HG03565 (cell line): Measurements from ENCODE around the gene MAPKAPK3.
A peak's percentile ranks its signal among the peaks of the same experiment; 100 is the strongest.

Experiments used
- ATAC-seq: cut with Tn5 transposase; IDR thresholded peaks from one replicate; pipeline ENCODE4 v1.9.1; 2021; ENCODE audit warnings: mild to moderate bottlenecking, moderate library complexity; ENCODE audit not compliant: unreplicated experiment

MAPKAPK3 gene

GRCh38 chr3:50607271-50608091 is 9.5 kb upstream of the MAPKAPK3 start:
- ATAC-seq, result no peak

GRCh38 chr3:50608278-50608677 is 8.7 kb upstream of the MAPKAPK3 start:
- ATAC-seq, result no peak

- ATAC-seq, result no peak
These were observed 7.7 kb upstream of the MAPKAPK3 start for GRCh38 chr3:50609071-50609762.

GRCh38 chr3:50609763-50610085 is 7.2 kb upstream of the MAPKAPK3 start:
- ATAC-seq, result no peak

- ATAC-seq, result no peak
These were observed 6.6 kb upstream of the MAPKAPK3 start for GRCh38 chr3:50610181-50610971.

DNA sequence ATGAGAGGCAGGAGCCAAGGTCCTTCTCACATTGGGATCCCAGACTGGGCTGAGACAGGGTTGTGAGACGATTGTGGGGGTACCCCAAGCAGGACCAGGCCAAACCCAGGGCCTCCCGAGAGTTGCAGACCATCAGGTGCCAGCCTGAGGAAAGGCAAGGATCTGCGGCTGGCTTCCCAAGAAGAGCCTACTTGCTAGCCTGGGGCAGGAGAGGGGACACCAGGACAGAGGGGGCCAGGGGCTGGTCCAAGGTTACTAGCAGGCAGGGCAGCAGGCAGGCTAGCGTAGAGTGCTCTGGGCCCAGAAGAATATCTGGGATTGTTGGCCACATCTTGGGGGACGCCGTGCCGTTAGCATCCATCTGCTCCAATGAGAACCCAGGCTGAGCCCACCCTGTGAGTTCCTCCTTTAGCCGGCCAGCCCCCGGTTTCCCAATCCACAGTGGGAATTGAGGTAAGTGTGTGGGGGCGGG is 5.9 kb upstream of the MAPKAPK3 start:
- no peak for ATAC-seq

DNA sequence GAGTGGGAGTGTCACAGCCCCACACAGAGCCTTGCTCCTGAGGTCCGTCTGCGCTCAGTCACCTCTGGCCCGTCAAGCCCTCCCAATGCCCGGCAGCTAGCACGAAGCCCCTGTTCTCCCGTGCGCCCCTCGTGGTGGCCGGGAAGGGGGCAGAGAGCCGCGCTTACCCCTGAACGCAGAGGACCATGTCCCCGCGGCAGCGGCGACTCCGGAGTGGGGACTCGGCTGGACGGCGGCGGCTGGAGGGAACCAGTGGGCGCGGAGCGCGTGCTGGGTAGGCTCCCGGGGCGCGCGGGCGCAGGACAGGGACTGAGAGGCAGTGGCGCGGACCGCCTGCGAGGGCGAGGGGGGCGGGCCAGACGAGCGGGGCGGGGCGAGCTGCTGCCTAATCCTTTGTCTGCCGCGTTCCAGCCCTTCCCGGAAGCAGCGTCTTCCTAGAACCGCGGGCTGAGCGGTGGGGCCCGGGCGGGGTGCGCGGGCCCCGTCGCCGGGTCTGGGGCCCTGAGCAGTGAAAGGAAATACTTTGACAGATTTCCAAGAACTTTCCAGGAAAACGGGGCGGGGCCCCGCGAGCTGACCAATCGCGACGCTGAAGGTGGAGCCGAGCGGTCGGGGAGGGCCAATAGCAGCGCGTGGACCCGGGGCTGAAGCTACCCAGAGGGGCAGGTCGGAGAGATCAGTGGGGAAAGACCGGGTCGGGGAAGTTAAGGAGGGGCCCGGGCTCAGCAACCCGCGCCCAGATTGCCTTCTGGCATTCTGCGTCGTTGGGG is 5.3 kb upstream of the MAPKAPK3 start, which contains the start of gene CISH:
Gene CISH (minus strand): TSS at position 311 of the 770 bp plus-strand sequence. CDS start 124 bp downstream, at position 187.
- ATAC-seq, result peak; percentile 58

DNA sequence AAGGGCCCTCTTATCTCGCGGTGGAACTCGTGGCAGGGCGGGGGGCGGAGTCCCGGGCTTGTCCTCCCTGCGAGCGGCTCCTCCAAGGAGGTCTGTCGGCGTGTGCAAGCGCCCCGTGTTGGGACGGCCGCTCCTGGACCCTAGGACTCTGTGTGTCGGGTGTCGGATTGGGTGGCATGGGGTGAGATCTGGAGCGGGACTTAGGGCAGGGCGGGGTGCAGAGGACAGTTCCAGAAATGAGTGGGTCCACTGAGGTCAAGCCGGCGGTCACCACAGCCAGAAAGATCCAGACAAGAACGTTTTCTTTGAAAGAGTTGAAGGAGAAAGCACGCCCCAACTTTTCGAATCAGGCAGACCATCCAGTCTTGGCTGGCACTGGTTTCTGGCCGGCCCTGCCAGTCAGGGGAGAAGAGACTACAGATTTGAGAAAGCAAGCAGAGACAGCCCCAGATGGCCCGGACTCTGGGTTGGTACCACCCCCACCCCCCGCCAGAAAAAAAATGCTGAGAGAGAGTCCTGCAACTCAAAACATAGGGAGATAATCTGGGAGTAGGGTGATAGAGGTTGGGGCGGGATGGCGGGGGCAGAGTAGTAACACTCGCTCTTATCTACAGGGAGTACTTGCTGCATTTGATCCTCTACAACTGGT is 4.6 kb upstream of the MAPKAPK3 start:
- no peak for ATAC-seq

GRCh38 chr3:50612970-50613846 is 3.7 kb upstream of the MAPKAPK3 start:
- ATAC-seq, result no peak

DNA sequence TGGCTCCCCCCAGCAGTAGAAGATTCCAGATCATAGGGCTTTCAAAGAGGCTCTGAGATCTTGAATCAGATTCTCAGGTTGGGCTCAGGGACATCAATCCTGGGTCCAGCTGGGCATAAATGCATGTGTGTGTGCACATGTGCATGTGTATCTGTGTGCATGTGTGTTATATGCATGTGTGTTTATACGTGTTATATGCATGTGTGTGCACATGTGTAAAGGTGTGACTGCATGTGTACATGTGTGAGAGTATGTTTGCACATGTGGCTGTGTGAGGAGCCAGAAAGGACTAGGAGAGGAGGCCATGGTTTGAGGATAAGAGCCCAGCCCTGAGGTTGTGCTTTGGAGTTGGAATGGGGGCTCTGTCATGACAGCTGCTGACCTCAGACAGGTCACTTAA is 1.8 kb upstream of the MAPKAPK3 start:
- ATAC-seq, result no peak

GRCh38 chr3:50616003-50616769 is 765 bp upstream of the MAPKAPK3 start:
- ATAC-seq, result peak; percentile 31

GRCh38 chr3:50616770-50617095 is 218 bp upstream of the MAPKAPK3 start:
- peak; percentile 65 for ATAC-seq

DNA sequence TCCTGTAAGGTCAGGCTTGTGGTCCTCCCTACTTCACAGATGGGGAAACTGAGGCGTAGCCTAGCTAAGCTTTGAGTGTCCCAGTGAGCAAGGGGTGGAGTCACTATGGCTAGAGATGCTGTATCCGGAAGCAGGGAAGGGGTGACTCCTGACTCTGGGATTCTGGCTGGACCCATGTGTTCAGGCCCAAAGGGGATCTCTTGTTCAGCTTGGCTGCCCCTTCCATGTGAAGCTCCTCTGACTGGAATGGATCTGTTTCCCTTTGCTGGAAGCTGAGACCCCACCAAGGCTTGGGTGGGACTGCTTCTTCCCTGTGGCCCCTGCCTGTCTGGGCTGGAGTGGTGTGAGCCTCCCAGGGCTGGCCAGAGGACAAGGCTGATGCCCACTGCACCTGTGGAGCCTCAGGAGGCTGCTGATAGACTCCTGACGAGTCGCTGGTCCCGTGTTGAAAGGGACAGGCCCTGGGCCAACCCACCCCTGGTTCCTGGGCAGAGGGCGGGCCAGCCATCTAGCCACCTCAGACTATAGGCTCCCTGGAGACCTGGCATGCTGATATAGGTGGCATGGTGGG is 1.0 kb downstream of the MAPKAPK3 start:
- no peak for ATAC-seq

GRCh38 chr3:50620420-50620819 is 3.5 kb downstream of the MAPKAPK3 start:
- ATAC-seq, result no peak

GRCh38 chr3:50620820-50621219 is 3.9 kb downstream of the MAPKAPK3 start:
- no peak for ATAC-seq

DNA sequence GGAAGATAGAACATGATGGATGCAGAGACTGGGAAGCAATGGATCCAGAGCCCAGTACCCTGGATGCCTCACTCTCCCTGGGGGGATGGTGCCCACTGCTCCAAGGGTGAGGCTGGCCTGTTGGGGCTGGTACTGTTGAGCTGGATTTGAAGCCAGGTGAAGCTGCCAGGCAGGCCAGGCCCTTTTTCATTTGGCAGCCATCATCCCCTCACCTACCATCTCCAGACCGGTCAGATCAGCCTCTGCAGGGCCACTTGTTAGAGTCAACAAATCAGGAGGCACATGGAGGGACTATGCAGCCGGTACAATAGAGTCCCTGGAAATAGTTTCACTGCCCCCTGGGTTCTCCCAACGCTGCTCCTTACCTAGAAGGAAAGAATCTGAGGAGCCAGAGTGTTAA is 5.9 kb downstream of the MAPKAPK3 start:
- no peak for ATAC-seq

GRCh38 chr3:50623840-50624474 is 7.0 kb downstream of the MAPKAPK3 start:
- no peak for ATAC-seq

DNA sequence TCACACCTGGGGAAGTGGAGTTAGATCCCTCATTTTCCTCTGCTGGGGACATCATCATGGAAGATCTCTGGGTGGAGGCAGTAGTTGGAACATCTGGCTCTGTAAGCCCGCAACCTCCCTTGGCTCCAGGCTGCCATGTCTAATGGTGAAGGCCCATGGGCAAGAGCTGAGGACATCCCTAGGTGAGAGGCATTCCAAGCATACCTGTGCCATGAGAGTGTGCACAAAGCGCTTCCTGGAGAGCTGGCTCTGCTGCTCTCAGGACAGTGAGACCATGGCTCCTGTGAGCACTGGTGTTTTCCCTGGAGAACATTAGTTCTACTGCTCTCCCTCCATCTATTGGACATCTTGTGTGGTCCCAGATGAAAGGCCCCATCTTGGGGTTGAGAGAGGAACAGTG is 7.7 kb downstream of the MAPKAPK3 start:
- no peak for ATAC-seq
